Measurements from ENCODE around the gene TBC1D5. TPM values are rescaled to one million over a fixed set of nuclear protein-coding genes. Genes with fewer than 3 reads are reported as not detected.

The TBC1D5 gene
- total RNA-seq, 1 donor from 2014 or later, result 106 TPM

DNA sequence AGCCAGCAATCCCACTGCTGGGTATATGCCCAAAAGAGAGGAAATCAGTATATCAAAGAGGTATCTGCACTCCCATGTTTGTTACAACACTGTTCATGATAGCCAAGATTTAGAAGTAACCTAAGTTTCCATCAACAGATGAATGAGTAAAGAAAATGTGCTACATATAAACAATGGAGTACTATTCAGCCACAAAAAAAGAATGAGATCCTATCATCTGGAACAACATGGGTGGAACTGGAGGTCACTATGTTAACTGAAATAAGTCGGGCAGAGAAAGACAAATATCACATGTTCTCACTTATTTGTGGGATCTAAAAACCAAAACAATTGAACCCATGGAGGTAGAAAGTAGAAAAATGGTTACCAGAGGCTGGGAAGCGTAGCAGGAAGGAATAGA is 108.2 kb downstream of the TBC1D5 start:
- no peak overlapping the region for H3K27ac Mint-ChIP-seq
- peaks cover 35% of the 10 kb centered on the region for H3K4me1 Mint-ChIP-seq
- POLR2A ChIA-PET, result no interaction called here
- no peak for DNase-seq
- peaks cover 13% of the 10 kb centered on the region for H3K36me3 Mint-ChIP-seq (ENCODE audit: low read depth)
- no peak for ATAC-seq (ENCODE audit: low read depth)
- no peaks in the 10 kb centered on the region for H3K27me3 Mint-ChIP-seq
- TF ChIP-seq, protein P1, sequence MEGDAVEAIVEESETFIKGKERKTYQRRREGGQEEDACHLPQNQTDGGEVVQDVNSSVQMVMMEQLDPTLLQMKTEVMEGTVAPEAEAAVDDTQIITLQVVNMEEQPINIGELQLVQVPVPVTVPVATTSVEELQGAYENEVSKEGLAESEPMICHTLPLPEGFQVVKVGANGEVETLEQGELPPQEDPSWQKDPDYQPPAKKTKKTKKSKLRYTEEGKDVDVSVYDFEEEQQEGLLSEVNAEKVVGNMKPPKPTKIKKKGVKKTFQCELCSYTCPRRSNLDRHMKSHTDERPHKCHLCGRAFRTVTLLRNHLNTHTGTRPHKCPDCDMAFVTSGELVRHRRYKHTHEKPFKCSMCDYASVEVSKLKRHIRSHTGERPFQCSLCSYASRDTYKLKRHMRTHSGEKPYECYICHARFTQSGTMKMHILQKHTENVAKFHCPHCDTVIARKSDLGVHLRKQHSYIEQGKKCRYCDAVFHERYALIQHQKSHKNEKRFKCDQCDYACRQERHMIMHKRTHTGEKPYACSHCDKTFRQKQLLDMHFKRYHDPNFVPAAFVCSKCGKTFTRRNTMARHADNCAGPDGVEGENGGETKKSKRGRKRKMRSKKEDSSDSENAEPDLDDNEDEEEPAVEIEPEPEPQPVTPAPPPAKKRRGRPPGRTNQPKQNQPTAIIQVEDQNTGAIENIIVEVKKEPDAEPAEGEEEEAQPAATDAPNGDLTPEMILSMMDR (IDR thresholded peaks at IDR 0.05), result no peak
- H3K4me3 Mint-ChIP-seq, result no peak overlapping the region
- CTCF ChIA-PET, result no interaction called here
- H3K9me3 Mint-ChIP-seq, result no peaks in the 10 kb centered on the region
- intact Hi-C loops (cut with micrococcal nuclease), result no loop called here

DNA sequence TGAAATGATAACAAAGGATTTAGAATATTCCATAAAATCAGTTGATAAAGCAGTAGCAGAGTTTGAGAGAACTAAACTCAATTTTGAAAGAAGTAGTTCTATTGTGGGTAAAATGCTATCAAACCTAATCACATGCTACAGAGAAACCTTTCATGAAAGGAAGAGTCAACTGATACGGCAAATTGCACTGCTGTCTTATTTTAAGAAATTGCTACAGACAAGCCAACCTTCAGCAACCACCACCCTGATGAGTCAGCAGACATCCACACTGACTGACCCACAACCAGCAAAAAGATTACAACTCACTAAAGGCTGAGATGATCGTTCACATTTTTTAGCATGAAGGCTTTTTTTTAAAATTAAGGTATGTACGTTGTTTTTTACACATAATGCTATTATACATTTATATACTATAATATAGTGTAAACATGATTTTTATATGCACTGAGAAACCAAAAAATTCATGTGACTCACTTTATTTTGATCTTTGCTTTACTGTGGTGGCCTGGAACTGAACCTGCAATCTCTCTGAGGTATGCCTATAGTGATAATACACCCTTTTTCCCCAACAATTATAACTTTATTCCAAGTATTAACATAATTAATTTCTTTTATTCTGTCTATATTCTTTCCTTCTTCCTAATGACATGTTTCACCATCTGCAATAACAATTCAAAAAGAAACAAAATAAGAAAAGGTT is 109.9 kb downstream of the TBC1D5 start:
- ChIA-PET CTCF (interaction anchor here (1.1 kb wide), 1 partner anchor 13 kb away, joined by 3 read pairs; no protein-coding TSS in a partner anchor), POLR2A (no interaction called here)
- ATAC-seq (ENCODE audit: low read depth) (no peak), DNase-seq (no peak)
- H3K4me3 Mint-ChIP-seq, result no peak overlapping the region
- TF ChIP-seq, protein P1 (IDR thresholded peaks at IDR 0.05), result no peak
- intact Hi-C loops (cut with micrococcal nuclease), result no loop called here
- no peaks in the 10 kb centered on the region for H3K27me3 Mint-ChIP-seq
- H3K27ac Mint-ChIP-seq, result peak overlapping the region; percentile 24
- peaks cover 37% of the 10 kb centered on the region for H3K4me1 Mint-ChIP-seq
- H3K9me3 Mint-ChIP-seq, result no peaks in the 10 kb centered on the region
- peaks cover 13% of the 10 kb centered on the region for H3K36me3 Mint-ChIP-seq (ENCODE audit: low read depth)

DNA sequence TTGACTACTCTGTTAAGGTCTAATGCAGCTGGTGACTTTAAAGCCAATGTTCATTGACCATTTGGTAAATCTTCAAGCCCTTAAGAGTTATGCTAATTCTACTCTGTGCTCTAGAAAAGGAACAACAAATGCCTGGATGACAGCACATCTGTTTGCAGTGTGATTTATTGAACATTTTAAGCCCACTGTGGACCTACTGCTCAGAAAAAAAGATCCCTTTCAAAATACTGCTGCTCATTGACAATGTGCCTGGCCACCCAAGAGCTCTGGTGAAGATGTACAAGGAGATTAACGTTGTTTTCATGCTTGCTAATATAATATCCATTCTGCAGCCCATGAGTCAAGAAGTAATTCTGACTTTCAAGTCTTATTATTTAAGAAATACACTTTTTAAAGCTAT is 110.8 kb downstream of the TBC1D5 start:
- no peak overlapping the region for H3K27ac Mint-ChIP-seq
- H3K36me3 Mint-ChIP-seq (ENCODE audit: low read depth), result peaks cover 13% of the 10 kb centered on the region
- H3K4me1 Mint-ChIP-seq, result peaks cover 44% of the 10 kb centered on the region
- TF ChIP-seq, protein P1 (IDR thresholded peaks at IDR 0.05), result no peak
- ChIA-PET POLR2A (no interaction called here), CTCF (interaction anchor here (1.1 kb wide), 1 partner anchor 14 kb away, joined by 3 read pairs; no protein-coding TSS in a partner anchor)
- H3K27me3 Mint-ChIP-seq, result no peaks in the 10 kb centered on the region
- no peak overlapping the region for H3K4me3 Mint-ChIP-seq
- H3K9me3 Mint-ChIP-seq, result no peaks in the 10 kb centered on the region
- DNase-seq (no peak), ATAC-seq (ENCODE audit: low read depth) (no peak)
- intact Hi-C loops (cut with micrococcal nuclease), result no loop called here

DNA sequence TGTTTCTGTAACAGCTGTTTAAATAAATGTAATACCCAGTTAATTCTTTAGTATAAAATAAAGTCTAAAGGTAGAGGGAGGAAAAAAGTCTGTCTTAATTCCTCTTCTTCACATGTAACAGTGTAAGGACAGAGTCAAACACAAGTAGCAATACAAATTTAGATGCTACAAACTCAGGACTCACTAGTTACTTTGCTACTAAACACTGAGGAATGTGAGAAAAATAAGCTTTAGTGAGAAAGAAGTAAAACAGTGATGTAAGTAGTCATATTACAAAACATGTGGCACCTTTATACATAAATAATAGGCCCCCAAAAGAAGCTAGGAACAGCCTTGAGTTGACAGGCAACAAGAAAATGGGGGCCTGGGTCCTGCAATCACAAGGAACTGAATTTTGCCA is 113.0 kb downstream of the TBC1D5 start:
- ChIA-PET CTCF (no interaction called here), POLR2A (no interaction called here)
- H3K36me3 Mint-ChIP-seq (ENCODE audit: low read depth), result peaks cover 10% of the 10 kb centered on the region
- ATAC-seq (ENCODE audit: low read depth), result no peak
- intact Hi-C loops (cut with micrococcal nuclease), result no loop called here
- TF ChIP-seq, protein P1 (IDR thresholded peaks at IDR 0.05), result no peak
- H3K4me3 Mint-ChIP-seq, result no peak overlapping the region
- H3K9me3 Mint-ChIP-seq, result no peaks in the 10 kb centered on the region
- H3K27me3 Mint-ChIP-seq, result no peaks in the 10 kb centered on the region
- no peak for DNase-seq
- H3K27ac Mint-ChIP-seq, result no peak overlapping the region
- peaks cover 47% of the 10 kb centered on the region for H3K4me1 Mint-ChIP-seq

DNA sequence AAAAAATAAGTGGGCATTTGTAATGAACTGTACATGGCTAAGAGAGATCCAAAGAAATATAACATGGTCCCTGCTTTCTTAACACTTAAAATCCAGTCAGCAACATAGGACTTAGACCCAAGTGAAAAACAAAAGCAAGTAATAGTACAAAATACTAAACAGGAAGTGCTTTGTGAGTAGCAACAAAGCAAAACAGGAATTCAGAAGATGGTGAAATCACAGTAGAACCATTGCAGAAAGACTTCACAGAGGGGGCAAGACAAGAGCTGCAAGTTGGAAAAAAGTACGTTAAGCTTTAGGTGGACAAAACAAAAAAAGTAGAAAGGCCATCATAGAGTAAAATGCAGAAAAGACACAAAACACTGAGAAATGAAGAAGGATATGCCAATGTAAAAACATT is 116.0 kb downstream of the TBC1D5 start:
- ChIA-PET CTCF (no interaction called here), POLR2A (no interaction called here)
- peaks cover 21% of the 10 kb centered on the region for H3K36me3 Mint-ChIP-seq (ENCODE audit: low read depth)
- TF ChIP-seq, protein P1 (IDR thresholded peaks at IDR 0.05), result no peak
- DNase-seq (no peak), ATAC-seq (ENCODE audit: low read depth) (no peak)
- no peak overlapping the region for H3K27ac Mint-ChIP-seq
- no peaks in the 10 kb centered on the region for H3K27me3 Mint-ChIP-seq
- H3K4me3 Mint-ChIP-seq, result no peak overlapping the region
- intact Hi-C loops (cut with micrococcal nuclease), result no loop called here
- H3K9me3 Mint-ChIP-seq, result no peaks in the 10 kb centered on the region
- peaks cover 34% of the 10 kb centered on the region for H3K4me1 Mint-ChIP-seq

Data from activated B cell treated with CpG ODN at 0.5 μM for 24 hours (primary cell).